MCF 10A (cell line): ENCODE data around the gene CAT. TPM values are rescaled to one million over a fixed set of nuclear protein-coding genes. Genes with fewer than 3 reads are reported as not detected.

ENCODE experiments used
- BruUV-seq: library from RNA; stranded (reverse); fragments of 400-500 nt; replicated peaks from 2 replicates; lab custom pipeline; 2021; lab: Mats Ljungman, UMichigan
- CTCF ChIA-PET: fragments of 300-600 bp; sonication (Branson Sonifier 250); formaldehyde crosslinking; extraction: SDS; loops from one replicate; lab custom pipeline; 2021; ENCODE audit warnings: antibody characterized with exemption, inconsistent platforms; lab: Yijun Ruan, JAX
- POLR2A ChIA-PET: fragments of 300-600, 350-650 bp; sonication (Branson Sonifier 250); formaldehyde crosslinking; extraction: SDS; loops from one replicate; lab custom pipeline; 2020; ENCODE audit warnings: antibody characterized with exemption, inconsistent platforms; lab: Yijun Ruan, JAX
- DNase-seq: peaks from one replicate; pipeline ENCODE4 v3.0.0-alpha.2; 2018; ENCODE audit not compliant: unreplicated experiment
- H3K27ac Mint-ChIP-seq: one replicate; pipeline ENCODE4 v1.8.0; 2022; ENCODE audit warnings: mild to moderate bottlenecking, low read depth, mixed read lengths; ENCODE audit not compliant: unreplicated experiment
- H3K27me3 Mint-ChIP-seq: one replicate; pipeline ENCODE4 v1.8.0; 2022; ENCODE audit warnings: mixed read lengths; ENCODE audit not compliant: insufficient read depth, unreplicated experiment
- H3K36me3 Mint-ChIP-seq: one replicate; pipeline ENCODE4 v1.8.0; 2022; ENCODE audit warnings: mild to moderate bottlenecking, moderate library complexity, mixed read lengths; ENCODE audit not compliant: insufficient read depth, unreplicated experiment
- H3K4me1 Mint-ChIP-seq: one replicate; pipeline ENCODE4 v1.8.0; 2022; ENCODE audit warnings: mixed read lengths; ENCODE audit not compliant: insufficient read depth, unreplicated experiment
- H3K4me3 Mint-ChIP-seq: one replicate; pipeline ENCODE4 v1.8.0; 2022; ENCODE audit warnings: mild to moderate bottlenecking, moderate library complexity, mixed read lengths; ENCODE audit not compliant: unreplicated experiment
- H3K9me3 Mint-ChIP-seq: one replicate; pipeline ENCODE4 v1.8.0; 2022; ENCODE audit warnings: mixed read lengths; ENCODE audit not compliant: unreplicated experiment
- intact Hi-C: fragments of 100-400 bp; cut with micrococcal nuclease; formaldehyde crosslinking; loops from 2 replicates; pipeline ENCODE4 v1.14.1; 2022
- total RNA-seq: library from RNA; stranded (reverse); gene quantifications from 2 replicates; pipeline ENCODE4 v1.2.3, GENCODE V29; 2022
- TF ChIP-seq, protein P1 (sequence below): fragments of 200-600 bp; IDR thresholded peaks from one replicate; pipeline ENCODE4 v1.8.0; 2022; ENCODE audit warnings: antibody characterized with exemption, mild to moderate bottlenecking; ENCODE audit not compliant: unreplicated experiment

The CAT gene
- total RNA-seq, 1 experiment from 2014 or later: 12.1 TPM

DNA sequence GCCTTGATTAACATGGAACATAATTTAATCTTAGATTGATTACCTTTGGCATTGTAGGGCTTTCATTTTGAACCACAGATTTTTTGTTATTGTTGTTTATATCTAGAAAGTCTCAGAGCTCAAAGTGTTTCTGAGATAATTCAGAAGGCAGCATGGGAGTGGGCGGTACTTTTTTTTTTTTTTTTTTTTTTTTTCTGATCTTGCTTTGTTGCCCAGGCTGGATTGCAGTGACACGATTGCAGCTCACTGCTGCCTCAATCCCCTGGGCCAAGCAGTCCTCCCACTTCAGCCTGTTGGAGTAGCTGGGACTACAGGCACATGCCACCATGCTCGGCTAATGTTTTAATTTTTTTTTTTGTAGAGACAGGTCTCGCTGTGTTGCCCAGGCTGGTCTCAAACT, 21.5 kb downstream of the CAT start:
- Mint-ChIP-seq H3K4me3 (no peak overlapping the region), H3K4me1 (no peaks in the 10 kb centered on the region), H3K36me3 (peaks cover 46% of the 10 kb centered on the region), H3K9me3 (no peaks in the 10 kb centered on the region), H3K27me3 (no peaks in the 10 kb centered on the region), H3K27ac (no peak overlapping the region)
- BruUV-seq: no TSS peak
- intact Hi-C loops: no loop called here
- ChIA-PET POLR2A (interaction anchor here (0.6 kb wide), 1 partner anchor 471 kb away, joined by 4 read pairs; no protein-coding TSS in a partner anchor), CTCF (interaction anchor here (0.7 to 2.1 kb wide), 3 partner anchors 8 to 1956 kb away, joined by 5 to 13 read pairs (median 5); no protein-coding TSS in a partner anchor)
- TF ChIP-seq, protein P1, sequence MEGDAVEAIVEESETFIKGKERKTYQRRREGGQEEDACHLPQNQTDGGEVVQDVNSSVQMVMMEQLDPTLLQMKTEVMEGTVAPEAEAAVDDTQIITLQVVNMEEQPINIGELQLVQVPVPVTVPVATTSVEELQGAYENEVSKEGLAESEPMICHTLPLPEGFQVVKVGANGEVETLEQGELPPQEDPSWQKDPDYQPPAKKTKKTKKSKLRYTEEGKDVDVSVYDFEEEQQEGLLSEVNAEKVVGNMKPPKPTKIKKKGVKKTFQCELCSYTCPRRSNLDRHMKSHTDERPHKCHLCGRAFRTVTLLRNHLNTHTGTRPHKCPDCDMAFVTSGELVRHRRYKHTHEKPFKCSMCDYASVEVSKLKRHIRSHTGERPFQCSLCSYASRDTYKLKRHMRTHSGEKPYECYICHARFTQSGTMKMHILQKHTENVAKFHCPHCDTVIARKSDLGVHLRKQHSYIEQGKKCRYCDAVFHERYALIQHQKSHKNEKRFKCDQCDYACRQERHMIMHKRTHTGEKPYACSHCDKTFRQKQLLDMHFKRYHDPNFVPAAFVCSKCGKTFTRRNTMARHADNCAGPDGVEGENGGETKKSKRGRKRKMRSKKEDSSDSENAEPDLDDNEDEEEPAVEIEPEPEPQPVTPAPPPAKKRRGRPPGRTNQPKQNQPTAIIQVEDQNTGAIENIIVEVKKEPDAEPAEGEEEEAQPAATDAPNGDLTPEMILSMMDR: no peak
- no peak for DNase-seq

DNA sequence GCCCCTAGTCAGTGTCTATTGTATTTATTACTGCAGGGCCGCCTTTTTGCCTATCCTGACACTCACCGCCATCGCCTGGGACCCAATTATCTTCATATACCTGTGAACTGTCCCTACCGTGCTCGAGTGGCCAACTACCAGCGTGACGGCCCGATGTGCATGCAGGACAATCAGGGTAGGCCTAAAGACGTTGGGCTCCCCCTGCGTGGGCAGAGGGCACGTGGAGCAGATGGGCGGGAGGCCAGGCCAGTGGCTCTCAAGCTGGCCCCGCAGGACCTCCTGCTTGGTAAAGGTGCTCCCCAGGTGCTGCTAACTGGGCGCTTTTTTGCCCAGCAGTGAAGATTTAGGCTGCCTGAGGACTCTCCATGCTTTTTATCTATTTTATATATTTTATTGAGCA, 22.5 kb downstream of the CAT start:
- no peaks in the 10 kb centered on the region for H3K9me3 Mint-ChIP-seq
- no peak for DNase-seq
- no peak overlapping the region for H3K27ac Mint-ChIP-seq
- no TSS peak for BruUV-seq
- TF ChIP-seq, protein P1: no peak
- CTCF ChIA-PET: interaction anchor here (1.1 kb wide), 1 partner anchor 96 kb away, joined by 3 read pairs; no protein-coding TSS in a partner anchor
- peaks cover 52% of the 10 kb centered on the region for H3K36me3 Mint-ChIP-seq
- POLR2A ChIA-PET: no interaction called here
- no peaks in the 10 kb centered on the region for H3K27me3 Mint-ChIP-seq
- intact Hi-C loops: no loop called here
- H3K4me1 Mint-ChIP-seq: no peaks in the 10 kb centered on the region
- H3K4me3 Mint-ChIP-seq: no peak overlapping the region

DNA sequence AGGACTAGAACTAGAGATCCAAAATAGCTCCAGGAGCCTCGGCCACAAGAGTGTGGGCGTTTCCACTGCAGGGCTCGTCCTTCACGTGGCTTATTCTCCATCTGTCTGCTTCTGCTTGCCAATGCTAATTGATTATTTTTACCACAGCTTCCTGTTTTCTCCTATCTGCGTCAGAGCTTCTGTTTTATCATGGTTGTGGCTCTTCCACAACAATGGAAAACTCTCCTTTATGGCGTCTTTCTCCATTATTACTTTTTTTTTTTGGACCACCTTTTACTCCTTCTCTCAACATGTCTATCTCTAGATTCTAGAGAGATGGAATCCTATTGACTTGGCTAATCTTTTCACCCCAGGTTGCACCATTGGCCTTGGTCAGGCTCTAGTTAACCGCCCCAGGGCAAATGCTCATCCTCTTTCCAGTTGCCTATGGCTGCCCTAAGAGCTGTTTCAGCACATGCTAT, 25.9 kb downstream of the CAT start:
- DNase-seq: no peak
- no TSS peak for BruUV-seq
- Mint-ChIP-seq H3K9me3 (peaks cover 9% of the 10 kb centered on the region), H3K4me1 (no peaks in the 10 kb centered on the region), H3K36me3 (peaks cover 46% of the 10 kb centered on the region), H3K27ac (no peak overlapping the region), H3K27me3 (no peaks in the 10 kb centered on the region), H3K4me3 (no peak overlapping the region)
- intact Hi-C loops: no loop called here
- ChIA-PET POLR2A (interaction anchor here (0.6 to 2.3 kb wide), 4 partner anchors 9 to 680 kb away, joined by 3 to 6 read pairs (median 4); partner anchors contain the start of gene CAT), CTCF (interaction anchor here (0.5 to 1.8 kb wide), 8 partner anchors 15 to 290 kb away, joined by 3 to 10 read pairs (median 5); no protein-coding TSS in a partner anchor)
- TF ChIP-seq, protein P1: no peak

DNA sequence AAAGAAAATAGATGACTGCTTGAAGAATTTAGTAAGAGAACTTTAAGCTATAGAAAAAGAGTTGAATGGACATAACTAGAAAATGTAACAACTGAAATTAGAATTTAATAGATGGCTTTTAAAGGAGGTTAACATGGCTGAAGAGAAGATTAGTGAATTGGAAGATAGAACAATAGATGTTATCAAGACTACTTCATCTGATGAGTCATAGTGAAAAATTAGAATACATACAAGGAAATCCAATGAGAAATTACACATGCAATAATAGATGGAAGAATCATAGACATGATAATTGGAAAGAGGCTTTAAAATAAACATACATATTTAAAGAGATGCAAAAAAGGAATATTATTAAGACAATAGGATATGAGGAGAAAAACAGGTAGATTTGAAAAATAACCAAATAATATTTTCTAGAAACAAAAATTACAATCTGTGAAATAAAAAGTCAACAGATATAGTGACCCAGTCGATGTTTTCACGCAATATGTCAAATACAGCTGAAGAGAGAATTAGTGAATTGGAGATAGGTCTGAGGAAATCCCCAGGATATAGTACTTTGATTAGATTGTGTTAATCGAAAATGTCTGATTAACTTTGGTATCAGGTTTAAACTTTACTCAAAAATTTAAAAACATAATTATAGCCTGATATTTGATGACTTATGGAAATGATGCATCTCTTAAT, 28.2 kb downstream of the CAT start:
- no TSS peak for BruUV-seq
- POLR2A ChIA-PET: interaction anchor here (0.9 to 2.4 kb wide), 5 partner anchors 29 to 671 kb away, joined by 3 to 11 read pairs (median 3); partner anchors contain the start of gene CAT
- TF ChIP-seq, protein P1: no peak
- CTCF ChIA-PET: interaction anchor here (0.7 to 5.2 kb wide), 15 partner anchors 7 to 371 kb away, joined by 3 to 120 read pairs (median 5); no protein-coding TSS in a partner anchor
- Mint-ChIP-seq H3K4me3 (no peak overlapping the region), H3K36me3 (peaks cover 44% of the 10 kb centered on the region), H3K27me3 (no peaks in the 10 kb centered on the region), H3K27ac (no peak overlapping the region), H3K9me3 (peaks cover 9% of the 10 kb centered on the region), H3K4me1 (no peaks in the 10 kb centered on the region)
- DNase-seq: no peak
- intact Hi-C loops: no loop called here
